WTC11 (cell line): ENCODE results near the gene FGFR2. TPM values are rescaled to one million over a fixed set of nuclear protein-coding genes. Genes with fewer than 3 reads are reported as not detected.

Experiments
- ATAC-seq: fragments of 200-7000 bp; cut with Tn5 transposase; 2 replicates; pipeline ENCODE4 v1.10.0; 2021; ENCODE audit warnings: mild to moderate bottlenecking, moderate library complexity
- CTCF ChIA-PET: fragments of 300-600 bp; sonication (Branson Sonifier 250); formaldehyde crosslinking; loops from one replicate; lab custom pipeline; 2021; ENCODE audit warnings: antibody characterized with exemption; lab: Charles Lee
- POLR2A ChIA-PET: fragments of 350-600 bp; sonication (Branson Sonifier 250); formaldehyde crosslinking; loops from one replicate; lab custom pipeline; 2021; ENCODE audit warnings: antibody characterized with exemption; lab: Charles Lee
- DNase-seq: peaks from one replicate; pipeline ENCODE4 v3.0.0; 2021; ENCODE audit warnings: low spot score
- H3K27ac Mint-ChIP-seq: 2 replicates; pipeline ENCODE4 v1.8.0; 2021; ENCODE audit warnings: mixed read lengths
- H3K27me3 Mint-ChIP-seq: 2 replicates; pipeline ENCODE4 v1.8.0; 2021; ENCODE audit warnings: low read depth, mild to moderate bottlenecking, moderate library complexity, mixed read lengths
- H3K36me3 Mint-ChIP-seq: 2 replicates; pipeline ENCODE4 v1.8.0; 2021; ENCODE audit warnings: mixed read lengths
- H3K4me1 Mint-ChIP-seq: 2 replicates; pipeline ENCODE4 v1.8.0; 2022; ENCODE audit warnings: mixed read lengths
- H3K4me3 Mint-ChIP-seq: 2 replicates; pipeline ENCODE4 v1.8.0; 2021; ENCODE audit warnings: mild to moderate bottlenecking, moderate library complexity, mixed read lengths
- H3K9me3 Mint-ChIP-seq: 2 replicates; pipeline ENCODE4 v1.8.0; 2021; ENCODE audit warnings: mixed read lengths
- CBFB ChIP-seq: sonication (generic); formaldehyde crosslinking; IDR thresholded peaks from 2 replicates; pipeline ENCODE4 v1.8.1; 2022; ENCODE audit warnings: mild to moderate bottlenecking, low read depth, missing genetic modification reagents
- CREM ChIP-seq: sonication (generic); formaldehyde crosslinking; IDR thresholded peaks from 2 replicates; pipeline ENCODE4 v1.8.1; 2022; ENCODE audit warnings: mild to moderate bottlenecking, missing genetic modification reagents, moderate library complexity
- ELF4 ChIP-seq: sonication (generic); formaldehyde crosslinking; IDR thresholded peaks from 2 replicates; pipeline ENCODE4 v1.8.1; 2022; ENCODE audit warnings: low read depth, mild to moderate bottlenecking, moderate library complexity, missing genetic modification reagents
- EMX1 ChIP-seq: fragments of 250-450 bp; sonication (Bioruptor Pico); IDR thresholded peaks from 2 replicates; pipeline ENCODE4 v1.8.0; 2021; ENCODE audit warnings: mild to moderate bottlenecking
- FOXK1 ChIP-seq: sonication (generic); formaldehyde crosslinking; IDR thresholded peaks from 2 replicates; pipeline ENCODE4 v1.8.0; 2022; ENCODE audit warnings: mild to moderate bottlenecking, moderate library complexity, missing genetic modification reagents
- GABPB1 ChIP-seq: sonication (generic); formaldehyde crosslinking; IDR thresholded peaks from 2 replicates; pipeline ENCODE4 v1.8.1; 2023; ENCODE audit warnings: mild to moderate bottlenecking, missing genetic modification reagents
- JUN ChIP-seq: sonication (generic); formaldehyde crosslinking; IDR thresholded peaks from 2 replicates; pipeline ENCODE4 v1.8.0; 2023; ENCODE audit warnings: mild to moderate bottlenecking, missing genetic modification reagents
- MYBL2 ChIP-seq: sonication (generic); formaldehyde crosslinking; IDR thresholded peaks from 2 replicates; pipeline ENCODE4 v1.8.1; 2023; ENCODE audit warnings: mild to moderate bottlenecking, moderate library complexity, missing genetic modification reagents
- NFATC4 ChIP-seq: fragments of 250-450 bp; sonication (Bioruptor Pico); IDR thresholded peaks from 2 replicates; pipeline ENCODE4 v1.9.0; 2021; ENCODE audit warnings: mild to moderate bottlenecking
- NR2C2 ChIP-seq: sonication (generic); formaldehyde crosslinking; IDR thresholded peaks from 2 replicates; pipeline ENCODE4 v1.8.0; 2022; ENCODE audit warnings: mild to moderate bottlenecking, missing genetic modification reagents
- RELA ChIP-seq: sonication (generic); formaldehyde crosslinking; IDR thresholded peaks from 2 replicates; pipeline ENCODE4 v1.8.1; 2022; ENCODE audit warnings: missing genetic modification reagents, mild to moderate bottlenecking, borderline replicate concordance
- RORB ChIP-seq: fragments of 250-450 bp; sonication (Bioruptor Pico); IDR thresholded peaks from 2 replicates; pipeline ENCODE4 v1.9.0; 2021; ENCODE audit warnings: mild to moderate bottlenecking
- ZNF219 ChIP-seq: sonication (generic); formaldehyde crosslinking; IDR thresholded peaks from 2 replicates; pipeline ENCODE4 v1.8.0; 2023; ENCODE audit warnings: missing genetic modification reagents, mild to moderate bottlenecking, borderline replicate concordance
- ZNF317 ChIP-seq: sonication (generic); formaldehyde crosslinking; IDR thresholded peaks from 2 replicates; pipeline ENCODE4 v1.8.1; 2023; ENCODE audit warnings: low read depth, mild to moderate bottlenecking, moderate library complexity, missing genetic modification reagents, borderline replicate concordance
- ZNF416 ChIP-seq: fragments of 250-450 bp; sonication (Bioruptor Pico); IDR thresholded peaks from 2 replicates; pipeline ENCODE4 v1.9.0; 2021; ENCODE audit warnings: mild to moderate bottlenecking, inconsistent platforms
- total RNA-seq: library from RNA; stranded (reverse); gene quantifications from 3 replicates; pipeline ENCODE4 v1.2.3, GENCODE V29; 2021
- TF ChIP-seq, protein P1 (sequence below): sonication (generic); formaldehyde crosslinking; conservative IDR thresholded peaks from 2 replicates; pipeline ENCODE4 v1.8.1; 2022; ENCODE audit warnings: mild to moderate bottlenecking, missing genetic modification reagents
- TF ChIP-seq, protein P2 (sequence below): sonication (generic); formaldehyde crosslinking; IDR thresholded peaks from 2 replicates; pipeline ENCODE4 v1.8.1; 2022; ENCODE audit warnings: mild to moderate bottlenecking, moderate library complexity, missing genetic modification reagents
- TF ChIP-seq, protein P3 (sequence below): sonication (generic); formaldehyde crosslinking; IDR thresholded peaks from 2 replicates; pipeline ENCODE4 v1.8.1; 2023; ENCODE audit warnings: mild to moderate bottlenecking, moderate library complexity, missing genetic modification reagents
- TF ChIP-seq, protein P4 (sequence below): sonication (generic); formaldehyde crosslinking; IDR thresholded peaks from 2 replicates; pipeline ENCODE4 v1.8.0; 2022; ENCODE audit warnings: mild to moderate bottlenecking, missing genetic modification reagents
- TF ChIP-seq, protein P5 (sequence below): sonication (generic); formaldehyde crosslinking; conservative IDR thresholded peaks from 2 replicates; pipeline ENCODE4 v1.8.1; 2023; ENCODE audit warnings: mild to moderate bottlenecking, low read depth, missing genetic modification reagents, moderate library complexity
- TF ChIP-seq, protein P6 (sequence below): sonication (generic); formaldehyde crosslinking; IDR thresholded peaks from 2 replicates; pipeline ENCODE4 v1.8.1; 2023; ENCODE audit warnings: mild to moderate bottlenecking, missing genetic modification reagents, moderate library complexity
- TF ChIP-seq, protein P7 (sequence below): sonication (generic); formaldehyde crosslinking; IDR thresholded peaks from 2 replicates; pipeline ENCODE4 v1.8.0; 2022; ENCODE audit warnings: missing genetic modification reagents
- TF ChIP-seq, protein P8 (sequence below): sonication (generic); formaldehyde crosslinking; IDR thresholded peaks from 2 replicates; pipeline ENCODE4 v1.8.0; 2022; ENCODE audit warnings: mild to moderate bottlenecking, missing genetic modification reagents

FGFR2 gene
- total RNA-seq, 1 experiment from 2014 or later, result 95.0 TPM

DNA sequence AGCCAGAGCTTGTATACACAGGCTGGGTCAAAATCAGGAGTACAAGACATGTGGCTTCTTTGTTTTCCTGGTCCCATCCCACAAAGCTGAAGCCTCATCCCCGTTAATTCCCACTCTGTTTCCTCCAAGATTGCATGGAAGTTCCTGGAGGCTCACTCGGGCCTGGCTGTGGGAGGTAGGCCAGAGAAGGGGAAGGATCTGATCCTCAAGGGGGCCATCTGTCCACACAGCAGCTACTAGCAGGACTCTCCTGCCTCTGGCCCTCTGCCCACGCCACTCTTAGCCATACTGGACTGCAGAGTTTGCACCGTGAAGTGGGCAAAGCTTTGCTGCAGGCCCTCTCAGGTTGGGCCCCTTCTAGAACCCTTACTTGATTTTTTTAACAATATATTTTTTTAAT, 160.6 kb downstream of the FGFR2 start:
- CTCF ChIA-PET, result no interaction called here
- ATAC-seq, result peak; percentile 22; the same call in 1 of the 2 replicates
- TF ChIP-seq JUN (no peak), CREM (CRISPR knock-in tag) (no peak), ZNF317 (CRISPR knock-in tag) (no peak), RELA (CRISPR knock-in tag) (no peak), EMX1 (CRISPR knock-in tag) (no peak), GABPB1 (CRISPR knock-in tag) (no peak), ZNF219 (no peak)
- TF ChIP-seq, protein P1, sequence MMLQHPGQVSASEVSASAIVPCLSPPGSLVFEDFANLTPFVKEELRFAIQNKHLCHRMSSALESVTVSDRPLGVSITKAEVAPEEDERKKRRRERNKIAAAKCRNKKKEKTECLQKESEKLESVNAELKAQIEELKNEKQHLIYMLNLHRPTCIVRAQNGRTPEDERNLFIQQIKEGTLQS (CRISPR knock-in tag), result no peak
- TF ChIP-seq, protein P2, sequence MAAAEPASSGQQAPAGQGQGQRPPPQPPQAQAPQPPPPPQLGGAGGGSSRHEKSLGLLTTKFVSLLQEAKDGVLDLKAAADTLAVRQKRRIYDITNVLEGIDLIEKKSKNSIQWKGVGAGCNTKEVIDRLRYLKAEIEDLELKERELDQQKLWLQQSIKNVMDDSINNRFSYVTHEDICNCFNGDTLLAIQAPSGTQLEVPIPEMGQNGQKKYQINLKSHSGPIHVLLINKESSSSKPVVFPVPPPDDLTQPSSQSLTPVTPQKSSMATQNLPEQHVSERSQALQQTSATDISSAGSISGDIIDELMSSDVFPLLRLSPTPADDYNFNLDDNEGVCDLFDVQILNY, result no peak
- TF ChIP-seq, protein P3, sequence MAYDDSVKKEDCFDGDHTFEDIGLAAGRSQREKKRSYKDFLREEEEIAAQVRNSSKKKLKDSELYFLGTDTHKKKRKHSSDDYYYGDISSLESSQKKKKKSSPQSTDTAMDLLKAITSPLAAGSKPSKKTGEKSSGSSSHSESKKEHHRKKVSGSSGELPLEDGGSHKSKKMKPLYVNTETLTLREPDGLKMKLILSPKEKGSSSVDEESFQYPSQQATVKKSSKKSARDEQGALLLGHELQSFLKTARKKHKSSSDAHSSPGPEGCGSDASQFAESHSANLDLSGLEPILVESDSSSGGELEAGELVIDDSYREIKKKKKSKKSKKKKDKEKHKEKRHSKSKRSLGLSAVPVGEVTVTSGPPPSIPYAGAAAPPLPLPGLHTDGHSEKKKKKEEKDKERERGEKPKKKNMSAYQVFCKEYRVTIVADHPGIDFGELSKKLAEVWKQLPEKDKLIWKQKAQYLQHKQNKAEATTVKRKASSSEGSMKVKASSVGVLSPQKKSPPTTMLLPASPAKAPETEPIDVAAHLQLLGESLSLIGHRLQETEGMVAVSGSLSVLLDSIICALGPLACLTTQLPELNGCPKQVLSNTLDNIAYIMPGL (CRISPR knock-in tag), result no peak
- Mint-ChIP-seq H3K27me3 (no peaks in the 10 kb centered on the region; the same call in none of the 2 replicates), H3K36me3 (no peaks in the 10 kb centered on the region), H3K4me3 (no peak overlapping the region), H3K9me3 (no peaks in the 10 kb centered on the region), H3K27ac (no peak overlapping the region), H3K4me1 (peaks cover 17% of the 10 kb centered on the region)
- POLR2A ChIA-PET, result no interaction called here
- DNase-seq, result no peak

DNA sequence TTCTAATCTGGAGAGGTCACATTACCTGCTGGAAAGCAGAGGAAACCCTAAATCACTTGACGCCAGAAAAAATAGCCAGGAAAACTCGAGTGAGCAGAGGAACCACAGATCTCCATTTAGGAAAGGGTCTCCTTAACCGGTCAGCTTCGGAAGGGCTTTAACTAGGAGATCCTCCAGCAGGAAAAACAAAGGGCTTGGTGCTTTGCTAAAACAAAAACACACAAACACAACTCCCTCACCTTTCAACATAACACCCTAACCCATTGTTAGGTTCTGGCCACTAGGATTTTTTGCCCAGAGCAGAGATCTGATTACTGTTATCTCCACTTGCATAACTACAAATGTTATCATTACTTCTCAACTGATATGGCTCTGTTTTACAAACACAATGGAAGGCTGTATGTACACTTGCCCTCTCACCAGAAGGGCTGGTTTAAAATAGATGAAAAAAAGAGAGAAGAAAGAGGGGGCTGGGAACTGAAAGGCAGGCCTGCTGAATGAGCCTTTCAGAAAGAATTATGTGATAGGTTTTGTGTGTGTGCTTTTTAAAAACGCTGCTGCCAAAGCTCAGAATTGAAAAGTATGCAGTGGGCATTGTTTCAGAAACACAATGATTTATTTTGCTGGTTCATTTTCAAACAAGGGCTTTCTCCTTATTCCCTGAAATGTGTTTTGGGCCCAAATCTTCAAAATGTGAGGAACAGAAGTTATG, 161.5 kb downstream of the FGFR2 start:
- ATAC-seq (no peak; the same call in 1 of the 2 replicates), DNase-seq (no peak)
- Mint-ChIP-seq H3K9me3 (no peaks in the 10 kb centered on the region), H3K4me1 (peaks cover 17% of the 10 kb centered on the region), H3K36me3 (no peaks in the 10 kb centered on the region), H3K4me3 (no peak overlapping the region), H3K27ac (peak overlapping the region; percentile 71; the same call in 1 of the 2 replicates), H3K27me3 (no peaks in the 10 kb centered on the region; the same call in none of the 2 replicates)
- ChIA-PET CTCF (interaction anchor here (1.7 kb wide), 1 partner anchor 226 kb away, joined by 3 read pairs; no protein-coding TSS in a partner anchor), POLR2A (no interaction called here)
- TF ChIP-seq, protein P4, sequence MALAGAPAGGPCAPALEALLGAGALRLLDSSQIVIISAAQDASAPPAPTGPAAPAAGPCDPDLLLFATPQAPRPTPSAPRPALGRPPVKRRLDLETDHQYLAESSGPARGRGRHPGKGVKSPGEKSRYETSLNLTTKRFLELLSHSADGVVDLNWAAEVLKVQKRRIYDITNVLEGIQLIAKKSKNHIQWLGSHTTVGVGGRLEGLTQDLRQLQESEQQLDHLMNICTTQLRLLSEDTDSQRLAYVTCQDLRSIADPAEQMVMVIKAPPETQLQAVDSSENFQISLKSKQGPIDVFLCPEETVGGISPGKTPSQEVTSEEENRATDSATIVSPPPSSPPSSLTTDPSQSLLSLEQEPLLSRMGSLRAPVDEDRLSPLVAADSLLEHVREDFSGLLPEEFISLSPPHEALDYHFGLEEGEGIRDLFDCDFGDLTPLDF, result no peak
- TF ChIP-seq NR2C2 (CRISPR knock-in tag), result no peak
- no peak for TF ChIP-seq ZNF416 (CRISPR knock-in tag)
- no peak for TF ChIP-seq NFATC4
- TF ChIP-seq, protein P5, sequence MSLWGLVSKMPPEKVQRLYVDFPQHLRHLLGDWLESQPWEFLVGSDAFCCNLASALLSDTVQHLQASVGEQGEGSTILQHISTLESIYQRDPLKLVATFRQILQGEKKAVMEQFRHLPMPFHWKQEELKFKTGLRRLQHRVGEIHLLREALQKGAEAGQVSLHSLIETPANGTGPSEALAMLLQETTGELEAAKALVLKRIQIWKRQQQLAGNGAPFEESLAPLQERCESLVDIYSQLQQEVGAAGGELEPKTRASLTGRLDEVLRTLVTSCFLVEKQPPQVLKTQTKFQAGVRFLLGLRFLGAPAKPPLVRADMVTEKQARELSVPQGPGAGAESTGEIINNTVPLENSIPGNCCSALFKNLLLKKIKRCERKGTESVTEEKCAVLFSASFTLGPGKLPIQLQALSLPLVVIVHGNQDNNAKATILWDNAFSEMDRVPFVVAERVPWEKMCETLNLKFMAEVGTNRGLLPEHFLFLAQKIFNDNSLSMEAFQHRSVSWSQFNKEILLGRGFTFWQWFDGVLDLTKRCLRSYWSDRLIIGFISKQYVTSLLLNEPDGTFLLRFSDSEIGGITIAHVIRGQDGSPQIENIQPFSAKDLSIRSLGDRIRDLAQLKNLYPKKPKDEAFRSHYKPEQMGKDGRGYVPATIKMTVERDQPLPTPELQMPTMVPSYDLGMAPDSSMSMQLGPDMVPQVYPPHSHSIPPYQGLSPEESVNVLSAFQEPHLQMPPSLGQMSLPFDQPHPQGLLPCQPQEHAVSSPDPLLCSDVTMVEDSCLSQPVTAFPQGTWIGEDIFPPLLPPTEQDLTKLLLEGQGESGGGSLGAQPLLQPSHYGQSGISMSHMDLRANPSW, result no peak
- no peak for TF ChIP-seq MYBL2 (CRISPR knock-in tag)
- TF ChIP-seq, protein P6, sequence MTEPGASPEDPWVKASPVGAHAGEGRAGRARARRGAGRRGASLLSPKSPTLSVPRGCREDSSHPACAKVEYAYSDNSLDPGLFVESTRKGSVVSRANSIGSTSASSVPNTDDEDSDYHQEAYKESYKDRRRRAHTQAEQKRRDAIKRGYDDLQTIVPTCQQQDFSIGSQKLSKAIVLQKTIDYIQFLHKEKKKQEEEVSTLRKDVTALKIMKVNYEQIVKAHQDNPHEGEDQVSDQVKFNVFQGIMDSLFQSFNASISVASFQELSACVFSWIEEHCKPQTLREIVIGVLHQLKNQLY (CRISPR knock-in tag), result no peak
- no peak for TF ChIP-seq RORB
- no peak for TF ChIP-seq FOXK1 (CRISPR knock-in tag)
- TF ChIP-seq, protein P7, sequence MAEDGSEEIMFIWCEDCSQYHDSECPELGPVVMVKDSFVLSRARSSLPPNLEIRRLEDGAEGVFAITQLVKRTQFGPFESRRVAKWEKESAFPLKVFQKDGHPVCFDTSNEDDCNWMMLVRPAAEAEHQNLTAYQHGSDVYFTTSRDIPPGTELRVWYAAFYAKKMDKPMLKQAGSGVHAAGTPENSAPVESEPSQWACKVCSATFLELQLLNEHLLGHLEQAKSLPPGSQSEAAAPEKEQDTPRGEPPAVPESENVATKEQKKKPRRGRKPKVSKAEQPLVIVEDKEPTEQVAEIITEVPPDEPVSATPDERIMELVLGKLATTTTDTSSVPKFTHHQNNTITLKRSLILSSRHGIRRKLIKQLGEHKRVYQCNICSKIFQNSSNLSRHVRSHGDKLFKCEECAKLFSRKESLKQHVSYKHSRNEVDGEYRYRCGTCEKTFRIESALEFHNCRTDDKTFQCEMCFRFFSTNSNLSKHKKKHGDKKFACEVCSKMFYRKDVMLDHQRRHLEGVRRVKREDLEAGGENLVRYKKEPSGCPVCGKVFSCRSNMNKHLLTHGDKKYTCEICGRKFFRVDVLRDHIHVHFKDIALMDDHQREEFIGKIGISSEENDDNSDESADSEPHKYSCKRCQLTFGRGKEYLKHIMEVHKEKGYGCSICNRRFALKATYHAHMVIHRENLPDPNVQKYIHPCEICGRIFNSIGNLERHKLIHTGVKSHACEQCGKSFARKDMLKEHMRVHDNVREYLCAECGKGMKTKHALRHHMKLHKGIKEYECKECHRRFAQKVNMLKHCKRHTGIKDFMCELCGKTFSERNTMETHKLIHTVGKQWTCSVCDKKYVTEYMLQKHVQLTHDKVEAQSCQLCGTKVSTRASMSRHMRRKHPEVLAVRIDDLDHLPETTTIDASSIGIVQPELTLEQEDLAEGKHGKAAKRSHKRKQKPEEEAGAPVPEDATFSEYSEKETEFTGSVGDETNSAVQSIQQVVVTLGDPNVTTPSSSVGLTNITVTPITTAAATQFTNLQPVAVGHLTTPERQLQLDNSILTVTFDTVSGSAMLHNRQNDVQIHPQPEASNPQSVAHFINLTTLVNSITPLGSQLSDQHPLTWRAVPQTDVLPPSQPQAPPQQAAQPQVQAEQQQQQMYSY (CRISPR knock-in tag), result no peak
- TF ChIP-seq JUN, result no peak
- no peak for TF ChIP-seq ELF4 (CRISPR knock-in tag)
- TF ChIP-seq, protein P8, sequence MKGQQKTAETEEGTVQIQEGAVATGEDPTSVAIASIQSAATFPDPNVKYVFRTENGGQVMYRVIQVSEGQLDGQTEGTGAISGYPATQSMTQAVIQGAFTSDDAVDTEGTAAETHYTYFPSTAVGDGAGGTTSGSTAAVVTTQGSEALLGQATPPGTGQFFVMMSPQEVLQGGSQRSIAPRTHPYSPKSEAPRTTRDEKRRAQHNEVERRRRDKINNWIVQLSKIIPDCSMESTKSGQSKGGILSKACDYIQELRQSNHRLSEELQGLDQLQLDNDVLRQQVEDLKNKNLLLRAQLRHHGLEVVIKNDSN (CRISPR knock-in tag), result no peak
- TF ChIP-seq CBFB (CRISPR knock-in tag), result no peak
